Neural crest cell (in vitro differentiated cells): ENCODE data around the gene STAG1. TPM values are rescaled to one million over a fixed set of nuclear protein-coding genes. Genes with fewer than 3 reads are reported as not detected.

Experiments
- DNase-seq: peaks from one replicate; pipeline ENCODE4 v3.0.0; 2021; ENCODE audit warnings: low read depth, mixed read lengths, low spot score
- H3K27ac Mint-ChIP-seq: one replicate; pipeline ENCODE4 v1.8.0; 2021; ENCODE audit warnings: mild to moderate bottlenecking, mixed read lengths; ENCODE audit not compliant: unreplicated experiment
- H3K27me3 Mint-ChIP-seq: 2 replicates; pipeline ENCODE4 v1.8.0; 2021; ENCODE audit warnings: low read depth, mild to moderate bottlenecking, mixed read lengths
- H3K36me3 Mint-ChIP-seq: 2 replicates; pipeline ENCODE4 v1.8.0; 2021; ENCODE audit warnings: low read depth, mild to moderate bottlenecking, mixed read lengths
- H3K4me1 Mint-ChIP-seq: 2 replicates; pipeline ENCODE4 v1.8.0; 2021; ENCODE audit warnings: mixed read lengths
- H3K4me3 Mint-ChIP-seq: one replicate; pipeline ENCODE4 v1.8.0; 2021; ENCODE audit warnings: mild to moderate bottlenecking, mixed read lengths
- H3K9me3 Mint-ChIP-seq: 2 replicates; pipeline ENCODE4 v1.8.0; 2021; ENCODE audit warnings: mixed read lengths
- CTCF ChIP-seq: fragments of 200-600 bp; sonication (generic); conservative IDR thresholded peaks from 2 replicates; pipeline ENCODE4 v1.5.0; 2021; ENCODE audit warnings: antibody characterized with exemption, mild to moderate bottlenecking
- total RNA-seq: library from RNA; stranded (reverse); gene quantifications from 2 replicates; pipeline ENCODE4 v1.2.1, GENCODE V29; 2021

STAG1 gene
- total RNA-seq, 1 donor from 2014 or later: 47.0 TPM

- Mint-ChIP-seq H3K27ac (no peak overlapping the region), H3K4me1 (no peaks in the 10 kb centered on the region), H3K36me3 (peaks cover 36% of the 10 kb centered on the region), H3K9me3 (peaks cover 2% of the 10 kb centered on the region), H3K4me3 (no peak overlapping the region), H3K27me3 (no peaks in the 10 kb centered on the region)
- no peak for DNase-seq
- TF ChIP-seq CTCF: no peak
Observed at GRCh38 chr3:136293279-136293678, 458.9 kb downstream of the STAG1 start.

- no peaks in the 10 kb centered on the region for H3K4me1 Mint-ChIP-seq
- no peak overlapping the region for H3K4me3 Mint-ChIP-seq
- TF ChIP-seq CTCF: no peak
- DNase-seq: no peak
- peaks cover 38% of the 10 kb centered on the region for H3K36me3 Mint-ChIP-seq
- H3K27ac Mint-ChIP-seq: no peak overlapping the region
- peaks cover 2% of the 10 kb centered on the region for H3K9me3 Mint-ChIP-seq
- no peaks in the 10 kb centered on the region for H3K27me3 Mint-ChIP-seq
Observed at GRCh38 chr3:136292500-136292899, 459.7 kb downstream of the STAG1 start.

GRCh38 chr3:136291302-136291701 lies 460.9 kb downstream of the STAG1 start:
- no peak for TF ChIP-seq CTCF
- Mint-ChIP-seq H3K9me3 (peaks cover 2% of the 10 kb centered on the region), H3K27me3 (no peaks in the 10 kb centered on the region), H3K4me3 (no peak overlapping the region), H3K4me1 (no peaks in the 10 kb centered on the region), H3K36me3 (peaks cover 35% of the 10 kb centered on the region), H3K27ac (no peak overlapping the region)
- DNase-seq: no peak

Other genes starting within 250 kb of the STAG1 start
- 5.8 and 6.0 TPM in 2 replicates for gene SLC35G2, start 66.7 kb upstream of the STAG1 start, total RNA-seq
- gene NCK1, start 109.8 kb upstream of the STAG1 start, total RNA-seq: 24.9 and 33.0 TPM in 2 replicates
- gene IL20RB, start 205.6 kb upstream of the STAG1 start, total RNA-seq: 1.7 and 2.0 TPM in 2 replicates